Limb (tissue), 2 donors: Measurements from ENCODE around the gene FBXW7.

ENCODE experiments used
- DNase-seq, 2 donors: peaks; one replicate each; pipeline ENCODE4 v3.0.0-alpha.2; 2016; ENCODE audit errors: extremely low spot score in 2 of 2

Gene FBXW7

GRCh38 chr4:152513078-152513477, 22.8 kb downstream of the FBXW7 start:
- no peak for DNase-seq

- DNase-seq: no peak
Measured at GRCh38 chr4:152512483-152512882, 23.4 kb downstream of the FBXW7 start.

- DNase-seq: no peak
Measured at GRCh38 chr4:152510349-152511147, 25.3 kb downstream of the FBXW7 start.

GRCh38 chr4:152509595-152510225, 26.2 kb downstream of the FBXW7 start:
- DNase-seq: no peak

- no peak for DNase-seq
Measured at GRCh38 chr4:152508818-152509217, 27.1 kb downstream of the FBXW7 start.

GRCh38 chr4:152508386-152508785, 27.5 kb downstream of the FBXW7 start:
- DNase-seq: no peak

- no peak for DNase-seq
Measured at GRCh38 chr4:152503653-152504290, 32.1 kb downstream of the FBXW7 start.

- no peak for DNase-seq
Measured at GRCh38 chr4:152501846-152502536, 33.9 kb downstream of the FBXW7 start.

GRCh38 chr4:152500800-152501434, 35.0 kb downstream of the FBXW7 start:
- DNase-seq: peak; percentile 33 to 82

GRCh38 chr4:152500275-152500674, 35.6 kb downstream of the FBXW7 start:
- DNase-seq: no peak

- DNase-seq: no peak
Measured at GRCh38 chr4:152499344-152499743, 36.5 kb downstream of the FBXW7 start.

- no peak for DNase-seq
Measured at GRCh38 chr4:152494020-152494419, 41.9 kb downstream of the FBXW7 start.

- DNase-seq: no peak
Measured at GRCh38 chr4:152488246-152488645, 47.6 kb downstream of the FBXW7 start.

GRCh38 chr4:152486429-152487389, 49.2 kb downstream of the FBXW7 start:
- no peak for DNase-seq

GRCh38 chr4:152485726-152486276, 50.1 kb downstream of the FBXW7 start:
- DNase-seq: no peak

- no peak for DNase-seq
Measured at GRCh38 chr4:152482211-152482610, 53.7 kb downstream of the FBXW7 start.

- DNase-seq: no peak
Measured at GRCh38 chr4:152480901-152481300, 55.0 kb downstream of the FBXW7 start.

GRCh38 chr4:152480326-152480725, 55.6 kb downstream of the FBXW7 start:
- no peak for DNase-seq

- DNase-seq: no peak
Measured at GRCh38 chr4:152479428-152480026, 56.4 kb downstream of the FBXW7 start.
